ENCODE measurements around the gene AGMAT. TPM values are rescaled to one million over a fixed set of nuclear protein-coding genes. Genes with fewer than 3 reads are reported as not detected.

AGMAT gene
- total and polyA plus RNA-seq, 2 donors from 2014 or later = 6.2 to 119 TPM

GRCh38 chr1:15523104-15524020, 61.5 kb downstream of the AGMAT start:
- peak in 2 of 5 donors; percentile 14 to 63 for DNase-seq

GRCh38 chr1:15522551-15522950, 62.3 kb downstream of the AGMAT start:
- H3K27ac ChIP-seq (ENCODE audit: low read depth in 2 of 2, low read length in 2 of 2) = no peak overlapping the region
- H3K4me3 ChIP-seq (ENCODE audit: low read length in 3 of 3) = no peak overlapping the region
- intact Hi-C loops (cut with DNase I) = no loop called here
- TF ChIP-seq CTCF (IDR thresholded peaks at IDR 0.05; ENCODE audit: borderline replicate concordance, extremely low read depth, insufficient read depth) = no peak
- no peak for FAIRE-seq
- peak in 2 of 5 donors; percentile 12 to 61 for DNase-seq
- H3K36me3 ChIP-seq (ENCODE audit: control insufficient read depth in 2 of 3, insufficient read depth in 3 of 3, low read length in 3 of 3) = peaks cover 0 to 4% (median 0%) of the 10 kb centered on the region in 3 donors
- peaks cover 0 to 19% (median 15%) of the 10 kb centered on the region in 3 donors for H3K4me1 ChIP-seq (ENCODE audit: control insufficient read depth in 2 of 3, insufficient read depth in 2 of 3, low read depth in 1 of 3, low read length in 3 of 3)
- H3K27me3 ChIP-seq (ENCODE audit: control insufficient read depth, insufficient read depth, low read length) = no peaks in the 10 kb centered on the region
- H3K9ac ChIP-seq (ENCODE audit: low read length in 3 of 3) = no peak overlapping the region
- H3K9me3 ChIP-seq (ENCODE audit: control insufficient read depth in 2 of 3, insufficient read depth in 1 of 3, low read length in 3 of 3) = no peaks in the 10 kb centered on the region

More at GRCh38 chr1:15523104-15524020, 61.5 kb downstream of the AGMAT start:
- intact Hi-C loops (cut with DNase I) = no loop called here
- Histone ChIP-seq H3K4me3 (ENCODE audit: low read length in 3 of 3) (peak overlapping the region; percentile 57 to 88 (median 67)), H3K4me1 (ENCODE audit: control insufficient read depth in 2 of 3, insufficient read depth in 2 of 3, low read depth in 1 of 3, low read length in 3 of 3) (peaks cover 0 to 19% (median 17%) of the 10 kb centered on the region in 3 donors), H3K27me3 (ENCODE audit: control insufficient read depth, insufficient read depth, low read length) (no peaks in the 10 kb centered on the region), H3K9ac (ENCODE audit: low read length in 3 of 3) (peak overlapping the region; percentile 27 to 82 (median 38)), H3K27ac (ENCODE audit: low read depth in 2 of 2, low read length in 2 of 2) (peak overlapping the region; percentile 54 to 67), H3K36me3 (ENCODE audit: control insufficient read depth in 2 of 3, insufficient read depth in 3 of 3, low read length in 3 of 3) (no peaks in the 10 kb centered on the region), H3K9me3 (ENCODE audit: control insufficient read depth in 2 of 3, insufficient read depth in 1 of 3, low read length in 3 of 3) (no peaks in the 10 kb centered on the region)
- no peak for FAIRE-seq
- no peak for TF ChIP-seq CTCF (IDR thresholded peaks at IDR 0.05; ENCODE audit: borderline replicate concordance, extremely low read depth, insufficient read depth)

Other genes with a start within 250 kb of the AGMAT start
- 37.5 TPM for gene EFHD2, start 175.2 kb downstream of the AGMAT start, total RNA-seq
- 20.2 TPM for gene EFHD2, start 175.2 kb downstream of the AGMAT start, polyA plus RNA-seq (ENCODE audit: insufficient read depth, low read depth, low replicate concordance)
- gene CTRC, start 146.6 kb downstream of the AGMAT start, total RNA-seq = 0.44 TPM
- not detected for gene CTRC, start 146.6 kb downstream of the AGMAT start, polyA plus RNA-seq (ENCODE audit: insufficient read depth, low read depth, low replicate concordance)
- not detected for gene CELA2A, start 128.3 kb downstream of the AGMAT start, total RNA-seq
- not detected for gene CELA2A, start 128.3 kb downstream of the AGMAT start, polyA plus RNA-seq (ENCODE audit: insufficient read depth, low read depth, low replicate concordance)
- gene CELA2B, start 108.9 kb downstream of the AGMAT start, total RNA-seq = not detected
- gene CELA2B, start 108.9 kb downstream of the AGMAT start, polyA plus RNA-seq (ENCODE audit: insufficient read depth, low read depth, low replicate concordance) = not detected
- 20.1 TPM for gene CASP9, start 60.8 kb downstream of the AGMAT start, total RNA-seq
- gene CASP9, start 60.8 kb downstream of the AGMAT start, polyA plus RNA-seq (ENCODE audit: insufficient read depth, low read depth, low replicate concordance) = 18.2 TPM
- gene DNAJC16, start 58.2 kb downstream of the AGMAT start, total RNA-seq = 30.1 TPM
- 7.6 TPM for gene DNAJC16, start 58.2 kb downstream of the AGMAT start, polyA plus RNA-seq (ENCODE audit: insufficient read depth, low read depth, low replicate concordance)
- 28.3 TPM for gene DDI2, start 32.4 kb upstream of the AGMAT start, total RNA-seq
- 4.0 TPM for gene DDI2, start 32.4 kb upstream of the AGMAT start, polyA plus RNA-seq (ENCODE audit: insufficient read depth, low read depth, low replicate concordance)
- 65.7 TPM for gene PLEKHM2, start 99.3 kb upstream of the AGMAT start, total RNA-seq
- gene PLEKHM2, start 99.3 kb upstream of the AGMAT start, polyA plus RNA-seq (ENCODE audit: insufficient read depth, low read depth, low replicate concordance) = 21.7 TPM
- gene SLC25A34, start 151.2 kb upstream of the AGMAT start, total RNA-seq = 1.5 TPM
- 12.2 TPM for gene SLC25A34, start 151.2 kb upstream of the AGMAT start, polyA plus RNA-seq (ENCODE audit: insufficient read depth, low read depth, low replicate concordance)
- gene TMEM82, start 157.4 kb upstream of the AGMAT start, total RNA-seq = 2.0 TPM
- 25.4 TPM for gene TMEM82, start 157.4 kb upstream of the AGMAT start, polyA plus RNA-seq (ENCODE audit: insufficient read depth, low read depth, low replicate concordance)
- gene FBLIM1, start 173.7 kb upstream of the AGMAT start, total RNA-seq = 89.3 TPM
- 16.6 TPM for gene FBLIM1, start 173.7 kb upstream of the AGMAT start, polyA plus RNA-seq (ENCODE audit: insufficient read depth, low read depth, low replicate concordance)
- 0.91 TPM for gene UQCRHL, start 222.6 kb upstream of the AGMAT start, total RNA-seq
- 11.8 TPM for gene UQCRHL, start 222.6 kb upstream of the AGMAT start, polyA plus RNA-seq (ENCODE audit: insufficient read depth, low read depth, low replicate concordance)

Measured in kidney (tissue), 14 donors.